ENCODE measurements around the gene AHR.

Gene AHR

DNA sequence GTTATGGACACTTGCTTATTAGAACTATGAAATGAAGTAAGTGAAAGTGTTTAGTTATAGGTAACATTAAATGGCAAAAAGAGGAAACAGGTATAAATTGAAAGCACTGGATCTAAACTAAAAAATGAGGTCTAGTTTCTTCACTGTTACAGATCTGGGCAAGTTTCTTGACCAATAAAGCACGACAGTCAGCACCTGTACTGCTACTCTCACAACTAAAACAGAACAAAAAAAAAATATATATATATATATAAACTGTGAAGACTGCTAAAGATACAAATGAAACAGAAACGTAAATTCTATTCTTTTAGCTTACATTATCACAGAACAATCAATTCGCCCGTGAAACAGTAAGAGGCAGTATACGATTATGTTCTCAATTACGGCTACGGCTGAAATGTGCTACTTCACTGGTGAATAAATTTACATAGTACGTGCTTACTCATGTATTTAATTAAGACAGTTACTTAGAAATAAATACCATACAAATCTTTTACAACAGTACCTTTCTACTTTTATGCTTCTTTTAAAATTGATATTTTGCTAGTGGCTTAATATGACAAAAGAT is 4.2 kb downstream of the AHR start:
- in situ Hi-C loops (cut with MboI; ENCODE audit: low sequenced_read_pairs): no loop called here

DNA sequence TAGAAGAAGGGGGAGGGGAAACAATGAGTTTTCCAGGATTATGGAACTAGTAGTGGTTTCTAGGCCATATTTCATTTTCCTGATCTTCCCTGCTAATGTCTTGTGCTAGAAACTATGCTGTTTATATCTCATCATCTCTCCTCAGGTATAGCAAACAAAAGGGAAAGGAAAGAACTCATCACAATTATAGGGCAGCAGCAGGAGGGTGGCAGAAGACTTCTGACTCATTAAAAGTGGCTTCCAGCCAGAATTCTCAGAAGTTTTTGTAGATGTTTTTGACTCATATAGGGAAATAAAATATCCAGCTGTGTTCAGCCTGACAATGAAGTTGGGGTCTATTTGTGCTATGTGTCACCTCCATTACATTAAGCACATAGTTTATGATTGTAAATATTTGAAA is 6.5 kb downstream of the AHR start:
- in situ Hi-C loops (cut with MboI; ENCODE audit: low sequenced_read_pairs): no loop called here

DNA sequence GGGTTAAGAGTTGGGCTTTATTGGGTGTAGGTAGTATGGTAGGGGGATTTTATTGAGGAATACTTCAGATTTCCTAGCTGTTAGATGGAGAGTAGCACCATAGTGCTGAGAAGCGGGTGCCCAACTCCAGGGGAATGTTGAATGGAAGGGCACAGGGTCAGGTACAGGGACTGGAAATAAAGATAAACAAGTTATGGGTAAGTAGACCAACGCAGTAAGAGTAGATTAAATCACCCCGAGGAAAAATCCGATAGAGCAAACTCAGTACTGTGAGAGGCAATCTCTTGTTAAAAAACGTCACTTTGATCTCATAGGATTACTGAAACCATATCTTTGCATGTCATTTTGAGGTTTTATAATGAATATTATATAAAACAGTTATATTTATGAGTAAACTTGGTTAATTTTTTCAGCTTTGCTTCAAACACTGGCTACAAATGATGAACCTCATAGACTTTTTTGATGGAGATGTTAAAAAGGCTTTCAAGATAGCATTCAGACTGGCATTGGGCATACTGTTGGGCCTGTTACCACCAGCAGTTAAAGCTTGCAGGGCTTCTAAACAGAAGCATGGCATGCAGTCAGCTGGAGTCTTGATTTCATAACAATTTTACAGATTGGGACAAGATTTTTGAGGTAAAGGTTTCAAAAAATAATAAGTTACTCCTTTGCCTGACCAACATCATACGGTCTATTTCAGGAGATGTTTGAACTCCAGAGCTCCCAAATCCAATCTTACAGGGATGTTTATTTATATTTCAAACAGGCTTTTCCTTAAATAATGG is 7.1 kb downstream of the AHR start:
- in situ Hi-C loops (cut with MboI; ENCODE audit: low sequenced_read_pairs): no loop called here

DNA sequence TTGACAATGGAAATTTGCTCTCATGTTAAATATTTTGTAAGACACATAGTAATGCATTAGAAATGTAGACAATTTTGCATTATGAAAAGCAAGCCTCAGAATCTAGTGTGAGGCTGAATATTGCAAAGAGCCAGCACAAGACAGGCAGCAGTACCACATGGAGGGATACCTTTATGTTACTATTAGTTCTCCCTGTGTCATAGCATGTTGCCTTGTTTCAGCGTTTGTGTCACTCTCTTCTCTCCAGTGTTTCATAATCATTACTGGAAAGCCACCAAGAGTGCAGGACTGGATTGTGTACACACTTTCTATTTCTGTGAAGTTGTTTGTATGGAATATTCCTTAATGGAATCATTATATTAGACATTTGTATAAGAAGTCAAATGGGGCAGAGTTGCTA is 8.5 kb downstream of the AHR start:
- in situ Hi-C loops (cut with MboI; ENCODE audit: low sequenced_read_pairs): no loop called here

DNA sequence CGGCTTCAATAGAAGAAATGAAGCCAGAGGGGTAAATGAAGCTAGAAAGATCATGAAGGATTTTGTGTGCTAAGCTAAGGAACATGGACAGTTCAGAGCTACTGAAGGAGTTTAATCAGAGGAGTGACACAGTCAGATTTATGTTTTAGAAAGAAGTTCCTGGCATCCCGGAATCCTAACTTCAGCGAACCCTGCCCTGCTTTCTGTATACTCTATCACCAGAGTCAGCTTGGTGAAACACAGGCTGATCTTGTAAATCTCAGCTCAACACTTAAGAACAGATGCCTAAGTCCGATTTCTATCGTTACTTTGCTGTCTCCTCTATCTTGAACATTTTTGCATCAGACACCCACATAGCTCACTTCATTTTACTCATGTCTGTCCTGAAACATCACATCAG is 9.1 kb downstream of the AHR start:
- in situ Hi-C loops (cut with MboI; ENCODE audit: low sequenced_read_pairs): no loop called here

DNA sequence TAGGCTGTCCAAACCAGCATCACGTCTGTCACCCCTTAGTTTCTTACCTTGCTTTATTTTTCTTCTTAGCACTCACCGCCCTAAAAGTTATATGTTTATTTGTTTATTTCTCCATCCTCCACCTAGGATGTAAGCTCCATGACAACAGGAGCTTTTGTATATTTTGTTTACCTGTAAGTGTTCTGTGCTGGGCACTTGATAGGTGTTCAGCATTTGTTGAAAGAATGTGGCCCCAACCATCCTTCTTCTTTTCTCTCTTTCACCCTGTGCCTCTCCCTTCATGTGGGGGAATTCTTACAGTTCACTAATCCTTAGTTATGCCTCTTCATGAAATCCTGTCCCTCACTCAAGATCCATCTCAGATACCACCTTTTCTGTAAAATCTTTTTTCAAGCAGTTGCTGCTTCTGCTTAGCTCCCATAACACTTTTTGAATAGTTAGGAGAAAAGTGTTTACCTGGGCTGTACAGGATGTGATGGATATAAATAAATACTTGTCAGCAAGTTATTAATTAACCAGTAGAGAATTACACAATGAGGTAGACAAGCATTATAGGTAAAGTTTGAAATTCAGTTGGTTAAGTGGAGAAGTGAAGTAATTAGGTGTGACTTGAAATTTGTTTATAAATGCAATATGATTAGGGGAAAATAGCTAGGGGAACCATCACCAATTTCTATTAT is 9.7 kb downstream of the AHR start:
- in situ Hi-C loops (cut with MboI; ENCODE audit: low sequenced_read_pairs): no loop called here

DNA sequence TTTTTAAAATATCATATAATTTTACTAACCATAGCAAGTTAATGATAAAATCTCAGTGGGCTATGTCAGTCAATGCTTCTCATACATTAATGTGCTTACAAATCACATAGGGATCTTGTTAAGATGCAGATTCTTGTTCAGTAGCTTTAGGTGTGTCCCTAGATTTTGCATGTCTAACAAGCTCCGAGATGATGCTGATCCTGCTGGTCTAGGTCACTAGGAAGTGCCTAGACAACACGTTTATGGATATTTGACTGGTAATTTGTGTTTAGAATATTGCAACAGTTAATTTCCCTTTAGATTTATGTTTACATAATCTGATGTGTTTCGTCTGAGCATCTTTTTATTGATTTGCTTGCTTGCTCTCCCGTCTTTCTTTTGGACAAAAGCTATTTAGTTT is 12.7 kb downstream of the AHR start:
- in situ Hi-C loops (cut with MboI; ENCODE audit: low sequenced_read_pairs): no loop called here

DNA sequence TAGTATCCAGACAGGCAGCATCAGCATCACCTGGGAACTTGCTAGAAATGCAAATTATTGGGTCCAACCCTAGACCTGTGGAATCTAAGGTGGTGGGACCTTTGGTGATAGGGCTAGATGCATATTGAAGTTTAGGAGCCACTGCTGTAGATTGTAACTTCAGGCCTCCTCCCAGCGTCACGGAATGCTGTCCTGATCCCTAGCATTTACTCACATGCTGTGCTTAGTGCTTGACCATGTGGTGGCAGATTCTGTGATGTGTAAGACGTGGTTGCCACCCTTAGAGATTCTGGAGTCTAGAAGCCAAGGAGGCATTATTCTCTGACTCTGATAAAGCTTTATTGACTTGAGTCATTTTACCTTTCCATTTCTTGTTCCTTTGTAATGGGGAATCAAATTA is 13.5 kb downstream of the AHR start:
- in situ Hi-C loops (cut with MboI; ENCODE audit: low sequenced_read_pairs): no loop called here

DNA sequence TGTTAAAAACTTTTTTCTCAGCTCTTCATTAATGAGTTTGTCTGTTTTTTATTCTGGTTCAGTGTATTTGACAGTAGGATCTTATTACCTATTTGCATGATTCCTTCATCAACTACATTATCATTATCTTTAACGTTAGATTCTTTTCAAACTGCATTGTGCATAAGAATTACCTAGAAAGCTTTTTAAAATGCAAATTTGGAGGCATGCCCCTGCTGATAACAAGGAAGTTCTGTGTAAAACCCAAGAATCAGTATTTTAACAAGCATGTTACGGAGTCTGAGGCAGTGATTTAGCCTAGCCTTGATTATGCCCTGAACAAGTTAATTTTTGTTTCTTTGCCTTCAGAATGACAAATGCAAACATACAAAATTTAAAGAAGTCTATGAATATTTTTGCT is 14.2 kb downstream of the AHR start:
- in situ Hi-C loops (cut with MboI; ENCODE audit: low sequenced_read_pairs): no loop called here

DNA sequence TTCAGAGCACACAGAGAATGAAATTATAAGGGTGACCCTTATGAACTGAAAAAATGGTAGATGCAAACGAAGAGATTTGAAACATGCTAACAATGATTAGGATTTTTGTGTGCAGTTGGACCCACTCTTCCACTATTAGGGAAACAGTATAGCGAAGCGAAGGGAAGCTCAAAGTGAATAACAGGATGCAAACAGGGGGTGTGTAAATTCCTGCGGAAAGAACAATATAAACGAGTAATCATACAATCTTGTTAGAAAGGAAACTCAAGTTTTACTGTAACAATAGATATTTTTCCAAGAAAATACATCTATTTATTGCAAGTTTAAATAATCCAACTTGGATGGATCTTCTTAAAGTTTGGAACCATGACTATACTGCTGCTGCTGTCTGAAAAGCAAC is 14.7 kb downstream of the AHR start:
- in situ Hi-C loops (cut with MboI; ENCODE audit: low sequenced_read_pairs): no loop called here

DNA sequence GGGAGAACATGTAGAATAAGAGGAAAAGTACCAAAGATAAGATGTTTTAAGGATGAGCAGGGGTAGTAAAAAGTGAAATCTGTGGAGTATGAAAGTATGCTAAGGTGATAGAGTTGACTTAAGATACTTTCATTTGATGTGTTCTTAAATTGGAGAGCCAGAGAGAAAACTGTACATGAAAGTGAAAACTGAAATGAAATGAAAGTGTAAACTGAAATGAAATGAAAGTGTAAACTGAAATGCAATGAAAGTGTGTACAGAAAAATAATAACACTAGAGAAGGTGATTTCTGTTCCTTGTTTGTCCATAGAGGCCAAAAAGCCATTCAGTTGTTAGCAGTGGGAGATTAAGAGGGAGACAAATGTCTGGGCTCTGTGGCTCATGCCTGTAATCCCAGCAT is 17.5 kb downstream of the AHR start:
- in situ Hi-C loops (cut with MboI; ENCODE audit: low sequenced_read_pairs): no loop called here

DNA sequence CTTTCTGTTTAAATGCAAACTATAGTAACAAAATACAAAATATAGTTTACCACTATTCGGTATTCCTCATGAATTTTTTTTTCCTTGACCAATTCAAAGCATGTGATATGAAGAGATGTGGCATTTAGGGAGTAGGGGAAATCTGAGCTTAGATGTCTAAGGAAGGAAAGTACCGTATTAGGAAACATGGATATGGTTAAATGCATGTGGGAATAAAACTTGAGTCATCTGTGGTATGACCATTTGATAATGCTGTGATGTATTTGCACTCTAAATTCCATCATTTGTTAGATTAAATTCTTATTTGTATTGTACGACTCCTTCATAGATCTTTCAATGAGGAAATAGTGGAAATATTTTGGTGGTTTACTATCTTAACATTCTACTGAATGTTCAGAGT is 19.7 kb downstream of the AHR start:
- in situ Hi-C loops (cut with MboI; ENCODE audit: low sequenced_read_pairs): no loop called here

DNA sequence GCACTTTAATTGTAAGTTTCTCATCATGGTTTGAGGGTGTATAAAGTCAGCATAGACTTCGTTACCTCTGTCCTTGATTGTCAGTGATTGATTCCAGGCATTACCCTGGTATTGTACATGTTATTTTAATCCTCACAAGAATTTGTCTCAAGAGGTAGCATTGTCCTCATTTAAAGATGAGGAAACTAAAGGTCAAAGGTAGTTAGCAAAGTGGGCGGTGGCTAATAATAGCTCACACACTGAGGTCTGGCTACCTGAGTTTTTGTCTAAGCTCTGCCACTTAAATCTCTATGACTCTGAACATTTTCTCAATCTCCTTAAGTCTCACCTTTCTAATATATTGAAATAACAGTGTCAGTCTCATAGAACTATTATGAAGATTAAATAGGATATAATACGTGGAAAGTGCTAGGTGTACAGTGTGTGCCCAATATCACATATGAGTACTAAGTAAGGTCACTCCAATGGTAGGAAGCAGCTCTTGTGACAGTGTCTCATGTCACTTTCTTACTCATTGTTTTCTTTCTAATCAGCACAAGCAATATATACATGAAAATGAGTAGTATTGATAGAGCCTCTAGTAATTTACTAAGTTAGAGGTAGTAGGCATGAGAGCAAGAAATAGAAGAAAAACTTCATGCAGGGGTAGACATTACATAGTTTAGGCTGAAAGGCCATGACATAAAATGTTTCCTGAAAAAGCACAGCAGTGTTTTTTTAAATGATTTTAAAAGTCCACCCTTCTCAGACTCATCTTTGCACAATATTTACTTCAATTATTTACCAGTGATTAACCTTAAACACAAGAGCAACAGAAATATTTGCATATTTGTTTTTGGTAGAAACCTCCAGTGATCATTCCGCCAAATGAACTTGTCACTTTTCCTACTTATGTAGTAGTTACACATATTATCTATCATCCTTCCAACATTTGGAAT is 21.0 kb downstream of the AHR start:
- in situ Hi-C loops (cut with MboI; ENCODE audit: low sequenced_read_pairs): no loop called here

DNA sequence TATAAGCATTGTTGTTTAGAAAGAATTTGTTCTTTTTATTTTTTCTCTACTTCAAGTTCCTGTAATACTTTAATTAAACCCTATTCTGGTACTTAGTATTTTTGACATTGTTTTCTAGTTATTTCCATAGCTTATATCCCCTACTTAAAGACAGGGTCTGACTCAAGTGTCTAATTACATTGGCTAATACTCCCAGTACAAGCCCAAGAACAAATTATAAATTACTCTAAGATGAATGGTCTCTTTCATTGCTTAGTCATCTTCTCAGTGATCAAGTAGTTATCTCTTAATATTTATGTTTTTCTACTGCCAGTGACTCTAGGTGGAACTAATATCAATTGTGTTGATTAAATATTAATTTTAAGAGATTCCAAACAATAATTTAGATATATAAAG is 21.6 kb downstream of the AHR start:
- in situ Hi-C loops (cut with MboI; ENCODE audit: low sequenced_read_pairs): no loop called here

DNA sequence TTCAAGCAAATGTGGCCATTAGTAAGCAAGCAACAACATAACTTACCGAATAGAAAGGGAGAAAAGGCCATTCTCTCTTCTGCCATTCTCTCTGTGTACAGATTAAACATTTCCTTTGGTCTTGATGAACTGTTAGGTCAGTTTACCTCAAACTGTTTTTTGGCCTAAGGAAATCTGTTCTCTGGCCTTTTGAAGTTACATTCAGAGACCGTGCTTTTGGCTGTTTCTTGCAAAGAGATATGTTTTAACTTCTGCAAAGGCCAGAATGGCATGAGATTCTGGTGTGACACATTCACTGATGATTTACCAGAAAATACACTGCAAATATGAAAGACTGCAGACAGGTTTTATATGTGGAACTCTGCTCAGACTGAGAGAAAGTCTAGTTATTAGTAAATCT is 22.2 kb downstream of the AHR start:
- in situ Hi-C loops (cut with MboI; ENCODE audit: low sequenced_read_pairs): no loop called here

DNA sequence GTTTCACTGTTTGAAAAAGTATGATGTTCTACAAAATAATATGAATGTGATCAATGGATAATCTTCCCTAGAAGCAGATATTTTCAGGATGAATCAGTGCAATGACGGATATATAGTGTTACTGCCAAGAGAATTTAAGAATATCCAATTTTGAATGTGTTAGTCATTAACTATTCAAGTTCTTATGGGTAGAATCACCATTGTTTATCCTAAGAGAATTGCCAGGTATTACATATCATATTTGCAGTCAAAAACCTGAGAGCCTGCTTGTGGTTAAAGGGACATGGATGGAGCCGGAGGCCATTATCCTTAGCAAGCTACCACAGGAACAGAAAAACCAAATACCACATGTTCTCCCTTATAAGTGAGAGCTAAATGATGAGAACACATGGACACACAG is 26.9 kb downstream of the AHR start:
- in situ Hi-C loops (cut with MboI; ENCODE audit: low sequenced_read_pairs): no loop called here

DNA sequence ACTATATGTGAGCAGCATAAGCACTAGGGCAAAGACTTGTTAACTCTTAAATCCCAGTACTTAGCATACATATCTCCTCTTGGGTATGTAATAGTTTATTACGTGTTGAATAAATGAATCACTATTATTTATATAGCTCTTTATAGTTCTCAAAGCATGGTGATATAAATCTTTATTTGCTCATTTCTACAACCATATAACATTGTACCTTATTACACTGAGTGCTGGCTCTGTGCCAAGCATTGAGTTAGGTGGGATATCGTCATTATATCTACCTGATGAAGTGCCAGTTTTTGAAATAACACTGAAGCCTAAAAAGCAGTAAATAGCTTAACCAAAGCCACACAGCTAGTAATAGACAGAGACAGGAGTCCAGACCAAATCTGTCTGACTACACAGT is 27.9 kb downstream of the AHR start:
- in situ Hi-C loops (cut with MboI; ENCODE audit: low sequenced_read_pairs): no loop called here

DNA sequence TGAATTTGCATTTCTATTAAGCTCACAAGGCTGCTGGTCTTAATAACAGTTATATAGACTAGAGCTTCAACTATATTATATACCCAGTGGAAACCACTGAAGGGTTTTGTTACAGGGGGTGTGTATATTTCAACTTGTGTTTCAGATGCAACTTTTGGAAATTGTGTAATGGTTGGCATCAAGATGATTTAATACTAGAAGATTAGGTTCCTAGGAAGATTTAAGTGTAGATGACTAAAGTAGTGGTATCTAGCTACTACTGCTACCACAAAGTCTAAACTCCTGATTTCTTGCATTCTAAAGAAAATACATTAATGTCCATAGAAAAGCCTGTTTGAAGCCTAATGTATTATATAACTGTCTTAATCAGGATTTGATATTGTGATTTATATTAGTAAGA is 30.2 kb downstream of the AHR start:
- in situ Hi-C loops (cut with MboI; ENCODE audit: low sequenced_read_pairs): no loop called here

DNA sequence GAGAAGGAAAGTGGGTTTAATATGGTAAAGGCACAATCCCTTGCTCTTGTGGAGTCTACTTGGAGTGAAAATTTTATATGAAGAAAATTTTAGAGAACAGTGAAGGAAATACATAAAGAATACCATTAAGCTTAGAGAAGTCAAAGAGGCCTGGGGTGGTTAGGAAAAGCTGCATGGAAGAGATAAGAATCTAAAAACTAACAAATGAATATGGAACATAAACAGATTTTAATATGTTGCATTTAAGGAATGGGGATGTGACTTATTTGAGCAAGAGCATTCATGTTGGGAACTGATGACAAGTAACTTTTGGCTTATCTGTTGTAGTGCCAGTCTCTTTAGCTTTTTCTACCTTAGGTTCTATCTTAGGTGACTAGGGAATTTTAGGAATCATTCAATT is 31.0 kb downstream of the AHR start:
- in situ Hi-C loops (cut with MboI; ENCODE audit: low sequenced_read_pairs): no loop called here

DNA sequence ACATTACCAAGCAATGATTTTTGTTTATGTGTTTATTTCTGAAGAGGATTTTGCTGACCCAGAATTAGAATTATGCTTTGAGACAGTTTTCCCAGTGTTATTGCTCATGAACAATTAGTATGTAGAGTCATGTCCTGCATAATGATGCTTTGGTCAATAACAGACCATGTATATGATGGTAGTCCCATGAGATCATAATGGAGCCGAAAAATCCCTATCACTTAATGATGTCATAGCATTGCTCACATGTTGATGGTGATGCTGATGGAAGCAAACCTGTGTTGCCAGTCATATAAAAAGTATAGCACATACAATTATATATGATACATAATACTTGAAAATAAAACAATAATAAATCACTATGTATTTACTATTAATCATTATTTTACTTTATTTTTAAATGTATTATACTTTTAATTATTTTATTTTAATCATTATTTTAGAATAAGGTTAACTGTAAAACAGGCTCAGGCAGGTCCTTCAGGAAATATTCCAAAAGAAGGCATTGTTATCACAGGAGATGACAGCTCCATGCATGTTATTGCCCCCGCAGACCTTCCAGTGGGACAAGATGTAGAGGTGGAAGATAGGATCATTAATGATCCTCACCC is 33.5 kb downstream of the AHR start:
- in situ Hi-C loops (cut with MboI; ENCODE audit: low sequenced_read_pairs): no loop called here

DNA sequence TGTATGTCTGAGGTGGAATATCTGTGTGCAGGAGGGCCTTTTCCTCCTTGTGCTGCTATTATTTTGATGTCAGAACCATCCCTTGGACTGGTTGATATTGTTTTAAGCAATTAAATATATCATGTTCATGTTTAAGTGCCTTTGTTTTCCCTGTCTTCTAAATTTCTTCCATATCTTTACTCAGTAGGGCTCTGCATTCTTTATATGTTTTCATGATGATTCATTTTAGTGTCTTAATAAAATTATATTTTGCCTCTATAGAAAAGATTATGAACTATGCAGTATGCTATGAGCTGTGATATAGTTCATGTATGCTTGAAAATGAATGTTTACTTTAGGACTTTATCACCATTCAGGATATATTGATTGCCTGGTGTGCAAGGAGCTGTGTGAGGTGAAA is 34.8 kb downstream of the AHR start:
- in situ Hi-C loops (cut with MboI; ENCODE audit: low sequenced_read_pairs): no loop called here
